Epithelial cell of esophagus (primary cell): ENCODE data around the gene CPNE2.
A peak's percentile ranks its signal among the peaks of the same experiment; 100 is the strongest.
"Not testable (repeated sequence)": the region's sequence is repeated elsewhere in the genome, so short reads cannot be mapped to it uniquely, and the experiment has no call there.

ENCODE experiments used
- DNase-seq: peaks from one replicate; pipeline ENCODE4 v3.0.0; 2010; ENCODE audit warnings: low read depth
- H3K4me3 ChIP-seq: 2 replicates; pipeline ENCODE4 v1.5.1; 2011; ENCODE audit warnings: mild to moderate bottlenecking, low read length, control low read depth
- TF ChIP-seq, protein P1 (sequence below): IDR thresholded peaks from 2 replicates; pipeline ENCODE4 v1.5.1; 2011; ENCODE audit warnings: low read depth, mild to moderate bottlenecking, low read length, control low read depth, inconsistent platforms; ENCODE audit not compliant: insufficient read depth; ENCODE audit errors: missing control alignments

The CPNE2 gene

DNA sequence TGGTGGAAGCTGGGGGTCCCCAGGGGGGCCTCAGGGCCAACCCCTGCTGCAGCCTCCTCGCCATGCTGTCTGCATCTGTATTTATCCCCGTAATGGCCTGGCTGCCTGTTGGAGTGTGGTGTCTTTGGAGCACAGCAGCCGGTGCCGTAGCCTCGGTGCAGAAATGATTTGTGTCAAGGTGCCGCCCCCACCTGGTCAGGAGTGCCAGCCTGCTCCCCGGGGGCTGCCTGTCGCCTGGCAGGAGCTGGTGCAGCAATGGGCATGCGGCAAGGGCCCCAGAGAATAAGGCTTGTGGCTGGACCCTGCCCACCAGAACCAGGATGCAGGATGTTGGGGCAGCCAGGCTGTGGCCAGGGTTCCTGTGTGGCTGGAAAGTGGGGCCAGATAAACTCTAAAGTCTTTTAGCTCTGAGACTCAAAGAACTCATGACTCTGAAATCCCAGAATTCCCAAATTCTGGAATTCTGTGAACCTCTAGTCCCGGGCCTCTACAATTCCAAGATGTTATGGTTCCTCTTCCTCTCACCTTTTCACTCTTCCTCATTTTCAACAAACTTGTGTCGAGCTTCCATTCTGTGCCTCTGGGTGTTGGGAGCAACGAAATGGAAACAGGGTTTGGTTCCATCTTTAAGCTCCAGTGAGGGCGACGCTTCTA is 5.9 kb downstream of the CPNE2 start:
- H3K4me3 ChIP-seq, result no peak overlapping the region
- TF ChIP-seq, protein P1, sequence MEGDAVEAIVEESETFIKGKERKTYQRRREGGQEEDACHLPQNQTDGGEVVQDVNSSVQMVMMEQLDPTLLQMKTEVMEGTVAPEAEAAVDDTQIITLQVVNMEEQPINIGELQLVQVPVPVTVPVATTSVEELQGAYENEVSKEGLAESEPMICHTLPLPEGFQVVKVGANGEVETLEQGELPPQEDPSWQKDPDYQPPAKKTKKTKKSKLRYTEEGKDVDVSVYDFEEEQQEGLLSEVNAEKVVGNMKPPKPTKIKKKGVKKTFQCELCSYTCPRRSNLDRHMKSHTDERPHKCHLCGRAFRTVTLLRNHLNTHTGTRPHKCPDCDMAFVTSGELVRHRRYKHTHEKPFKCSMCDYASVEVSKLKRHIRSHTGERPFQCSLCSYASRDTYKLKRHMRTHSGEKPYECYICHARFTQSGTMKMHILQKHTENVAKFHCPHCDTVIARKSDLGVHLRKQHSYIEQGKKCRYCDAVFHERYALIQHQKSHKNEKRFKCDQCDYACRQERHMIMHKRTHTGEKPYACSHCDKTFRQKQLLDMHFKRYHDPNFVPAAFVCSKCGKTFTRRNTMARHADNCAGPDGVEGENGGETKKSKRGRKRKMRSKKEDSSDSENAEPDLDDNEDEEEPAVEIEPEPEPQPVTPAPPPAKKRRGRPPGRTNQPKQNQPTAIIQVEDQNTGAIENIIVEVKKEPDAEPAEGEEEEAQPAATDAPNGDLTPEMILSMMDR, result no peak
- no peak for DNase-seq

DNA sequence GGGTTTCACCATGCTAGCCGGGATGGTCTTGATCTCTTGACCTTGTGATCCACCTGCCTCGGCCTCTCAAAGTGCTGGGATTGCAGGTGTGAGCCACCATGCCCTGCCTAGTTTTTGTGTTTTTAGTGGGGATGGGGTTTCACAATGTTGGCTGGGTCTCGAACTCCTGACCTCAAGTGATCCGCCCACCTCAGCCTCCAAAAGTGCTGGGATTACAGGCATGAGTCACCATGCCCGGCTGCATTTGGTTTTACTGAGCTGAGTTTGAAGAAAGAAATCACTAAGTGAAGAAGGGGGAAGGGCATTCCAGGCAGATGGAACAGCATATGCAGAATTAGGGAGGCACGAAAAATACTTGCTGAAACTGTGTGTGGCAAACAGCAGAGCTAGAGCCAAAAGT is 7.6 kb downstream of the CPNE2 start:
- not testable (repeated sequence) for H3K4me3 ChIP-seq
- DNase-seq, result peak; percentile 17

DNA sequence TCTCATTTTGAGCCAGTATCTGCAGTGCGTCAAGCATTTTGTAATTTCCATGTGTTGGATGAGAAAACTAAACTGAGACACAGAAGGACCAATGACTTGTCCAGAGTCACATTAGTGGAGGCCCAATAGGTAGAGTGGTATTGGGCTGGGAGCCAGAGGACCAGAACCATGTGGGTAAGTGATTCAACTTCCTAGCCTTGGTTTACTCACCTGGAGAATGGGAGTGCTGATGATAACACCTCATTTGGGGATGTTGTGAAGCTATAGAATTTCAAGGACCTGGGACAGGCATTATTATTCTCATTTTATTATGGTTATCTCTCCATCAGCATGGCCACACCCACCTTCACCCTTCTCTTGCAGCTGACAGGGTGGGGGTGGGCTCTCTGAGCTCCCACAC is 8.1 kb downstream of the CPNE2 start:
- TF ChIP-seq, protein P1, result no peak
- no peak for DNase-seq
- H3K4me3 ChIP-seq, result no peak overlapping the region

DNA sequence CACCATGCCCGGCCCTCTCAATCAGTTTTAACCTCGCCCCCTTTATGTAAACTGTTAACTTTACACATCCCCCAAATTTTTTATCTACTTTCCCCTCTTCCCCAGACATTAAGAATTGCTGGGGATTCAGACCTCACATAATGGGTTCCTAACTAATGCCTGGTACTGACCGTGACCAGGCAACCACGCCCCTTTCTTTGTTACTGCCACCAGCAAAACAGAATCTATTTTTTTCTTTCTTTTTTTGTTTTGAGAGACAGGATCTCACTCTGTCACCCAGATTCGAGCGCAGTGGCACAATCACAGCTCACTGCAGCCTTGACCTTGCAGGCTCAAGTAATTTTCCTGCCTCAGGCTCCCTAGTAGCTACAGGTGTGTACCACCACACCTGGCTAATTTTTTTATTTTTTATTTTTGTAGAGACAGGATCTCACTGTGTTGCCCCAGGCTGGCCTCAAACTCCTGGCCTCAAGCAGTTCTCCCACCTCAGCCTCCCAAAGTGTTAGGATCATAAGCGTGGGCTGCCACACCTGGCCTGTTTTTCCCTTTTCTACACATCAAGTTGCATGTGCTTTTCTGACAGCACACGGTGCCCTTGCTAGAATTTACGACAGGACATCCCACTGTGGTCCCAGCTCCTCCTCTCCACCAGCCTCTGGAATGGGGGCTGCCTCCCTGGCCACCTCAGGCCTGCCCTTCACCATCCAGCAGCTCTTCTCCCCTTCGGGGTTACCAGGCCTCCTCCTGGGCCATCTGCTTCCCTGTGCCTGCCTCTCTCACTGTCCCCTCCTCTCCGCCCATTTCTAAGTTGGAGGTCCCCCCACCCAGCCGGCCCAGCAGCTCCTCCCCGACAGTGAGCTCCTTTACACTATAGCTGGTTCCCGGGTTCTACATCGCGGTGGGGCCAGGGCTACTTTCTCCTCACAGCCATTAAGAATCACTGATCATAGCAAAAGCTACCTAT is 10.8 kb downstream of the CPNE2 start:
- TF ChIP-seq, protein P1, result no peak
- DNase-seq, result no peak
- no peak overlapping the region for H3K4me3 ChIP-seq

DNA sequence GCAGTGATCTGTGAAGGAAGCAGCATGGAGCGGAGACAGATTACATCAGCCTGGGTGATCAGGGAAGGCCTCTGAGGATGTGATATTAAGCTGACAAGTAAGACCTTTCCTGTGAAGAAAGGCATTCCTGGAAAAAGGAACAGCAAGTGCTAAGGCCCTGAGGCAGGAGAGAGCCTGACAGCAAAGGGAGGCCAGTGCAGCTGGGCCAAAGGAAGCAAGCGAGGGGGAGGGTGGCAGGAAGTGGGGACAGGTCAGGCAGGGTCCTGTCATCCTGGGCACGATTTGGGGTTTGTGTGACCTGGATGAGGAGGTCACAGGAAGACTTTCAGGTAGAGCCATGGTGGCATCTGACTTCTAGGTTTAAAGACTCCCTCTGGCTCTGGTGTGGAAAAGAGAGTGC is 12.3 kb downstream of the CPNE2 start:
- no peak for DNase-seq
- TF ChIP-seq, protein P1, result no peak

DNA sequence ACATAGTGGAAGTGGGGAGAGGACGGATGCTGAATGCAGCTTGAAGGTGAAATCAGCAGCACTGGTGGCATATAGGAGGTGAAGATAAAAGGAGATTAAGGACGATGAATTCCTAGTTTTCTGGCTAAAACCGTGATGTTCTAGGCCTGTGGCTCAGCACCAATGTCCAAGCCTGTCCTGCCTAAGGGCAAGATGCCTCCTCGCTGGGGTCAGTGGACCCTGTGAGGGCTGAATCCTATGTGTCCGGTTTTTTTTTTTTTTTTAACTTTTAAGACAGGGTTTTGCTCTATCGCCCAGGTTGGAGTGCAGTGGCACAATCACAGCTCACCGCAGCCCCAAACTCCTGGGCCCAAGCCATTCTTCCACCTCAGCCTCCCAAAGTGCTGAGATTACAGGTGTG is 12.8 kb downstream of the CPNE2 start:
- TF ChIP-seq, protein P1, result no peak
- DNase-seq, result no peak
- no peak overlapping the region for H3K4me3 ChIP-seq

More for the DNA sequence above, 12.3 kb downstream of the CPNE2 start:
- no peak overlapping the region for H3K4me3 ChIP-seq

DNA sequence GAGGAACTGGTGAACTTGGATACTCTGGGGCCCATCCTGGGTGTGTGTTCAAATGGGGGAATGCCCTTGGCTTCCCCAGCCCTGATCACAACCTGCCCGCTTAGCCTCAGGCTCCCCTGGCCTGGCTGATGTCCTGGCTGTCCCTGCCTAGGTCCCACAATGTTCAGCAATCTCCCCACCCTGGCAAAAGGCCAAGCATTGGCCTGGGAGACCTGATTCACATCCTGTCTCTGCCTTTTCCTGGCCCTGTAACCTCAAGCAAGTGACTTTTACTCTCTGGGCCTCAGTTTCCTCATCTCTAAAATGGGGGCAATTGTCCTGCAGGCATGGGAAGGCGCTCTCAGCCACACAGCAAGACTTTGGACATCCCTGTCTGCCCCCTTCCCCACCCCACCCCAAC is 14.4 kb downstream of the CPNE2 start:
- H3K4me3 ChIP-seq, result no peak overlapping the region
- TF ChIP-seq, protein P1, result no peak
- no peak for DNase-seq
